SK-N-MC (cell line): ENCODE results near the gene ICOS.

ENCODE experiments used
- DNase-seq: peaks from one replicate; pipeline ENCODE4 v3.0.0-alpha.2; 2011; ENCODE audit warnings: low read depth, low spot score
- H3K27ac ChIP-seq: fragments of 200-600 bp; sonication (generic); 2 replicates; pipeline ENCODE4 v1.5.1; 2016; ENCODE audit warnings: mixed run types
- H3K36me3 ChIP-seq: fragments of 200-600 bp; sonication (generic); 2 replicates; pipeline ENCODE4 v1.6.1; 2017; ENCODE audit warnings: antibody characterized with exemption, low read length, mixed read lengths; ENCODE audit not compliant: insufficient read depth
- H3K4me3 ChIP-seq: fragments of 200-600 bp; sonication (generic); 2 replicates; pipeline ENCODE4 v1.5.1; 2016
- H3K9ac ChIP-seq: fragments of 200-600 bp; sonication (generic); 2 replicates; pipeline ENCODE4 v1.8.0; 2017; ENCODE audit warnings: mixed run types, mixed read lengths; ENCODE audit not compliant: insufficient read length
- H3K9me3 ChIP-seq: fragments of 200-600 bp; sonication (generic); 2 replicates; pipeline ENCODE4 v1.6.1; 2017; ENCODE audit warnings: low read depth, mild to moderate bottlenecking, antibody characterized with exemption, low read length, moderate library complexity, mixed read lengths
- EZH2 ChIP-seq: fragments of 200-600 bp; sonication (generic); IDR thresholded peaks from one replicate; pipeline ENCODE4 v1.6.1; 2017; ENCODE audit warnings: antibody characterized with exemption
- FOXP2 ChIP-seq: optimal IDR thresholded peaks from 2 replicates; pipeline ENCODE3; 2011; ENCODE audit warnings: mild to moderate bottlenecking, moderate library complexity; ENCODE audit not compliant: insufficient read depth; ENCODE audit errors: extremely low read length, control extremely low read depth
- POLR2AphosphoS5 ChIP-seq: IDR thresholded peaks from 2 replicates; pipeline ENCODE4 v1.6.1; 2012; ENCODE audit warnings: mild to moderate bottlenecking, low read depth, low read length, borderline replicate concordance

Gene ICOS

GRCh38 chr2:203897544-203897943, 39.0 kb upstream of the ICOS start:
- DNase-seq = no peak
- H3K27ac ChIP-seq = no peak overlapping the region
- no peaks in the 10 kb centered on the region for H3K9me3 ChIP-seq
- no peaks in the 10 kb centered on the region for H3K36me3 ChIP-seq
- H3K9ac ChIP-seq = no peak overlapping the region
- H3K4me3 ChIP-seq = no peak overlapping the region
- TF ChIP-seq EZH2 = no peak
- no peak for TF ChIP-seq FOXP2
- TF ChIP-seq POLR2AphosphoS5 = no peak

DNA sequence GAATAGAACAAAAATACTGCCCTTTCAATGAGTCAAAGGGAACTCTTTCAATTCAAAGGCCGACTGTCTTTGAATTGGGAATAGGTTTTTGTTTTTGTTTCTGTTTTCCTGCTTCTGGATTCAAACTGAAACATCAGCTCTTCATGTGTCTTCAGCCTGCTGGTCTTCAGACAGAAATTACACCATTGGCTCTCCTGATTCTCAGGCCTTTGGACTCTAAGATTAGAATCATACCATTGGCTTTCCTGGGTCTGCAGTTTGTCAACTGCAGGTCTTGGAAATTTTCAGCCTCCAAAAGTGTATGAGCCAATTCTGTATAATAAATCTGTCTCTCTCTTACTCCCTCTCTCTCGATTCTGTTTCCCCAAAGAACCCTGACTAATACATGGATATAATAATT, 37.9 kb upstream of the ICOS start:
- no peak overlapping the region for H3K27ac ChIP-seq
- DNase-seq = no peak

DNA sequence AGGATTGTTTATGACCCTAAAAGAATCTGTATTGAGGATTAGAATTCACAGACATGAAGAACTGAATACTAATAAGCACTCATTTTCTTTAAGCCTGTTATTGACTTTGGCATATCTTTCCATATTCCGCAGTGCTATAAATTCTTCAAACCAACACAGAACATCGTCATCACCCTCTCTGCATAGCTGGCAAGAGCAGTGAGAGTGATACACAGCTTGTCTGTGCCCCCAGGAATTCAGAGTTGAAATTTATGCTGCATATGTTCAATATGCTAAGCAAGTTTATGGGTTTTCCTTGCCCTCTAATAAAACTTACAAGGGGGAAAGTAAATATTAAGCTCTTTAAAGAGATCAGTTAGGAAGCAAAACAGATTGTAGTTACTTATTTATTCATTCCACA, 36.3 kb upstream of the ICOS start:
- H3K27ac ChIP-seq = no peak overlapping the region
- peak overlapping the region; percentile 8; the same call in 1 of the 2 replicates for H3K4me3 ChIP-seq
- no peak overlapping the region for H3K9ac ChIP-seq
- no peaks in the 10 kb centered on the region for H3K36me3 ChIP-seq
- TF ChIP-seq EZH2 (no peak), FOXP2 (no peak), POLR2AphosphoS5 (no peak)
- DNase-seq = peak; percentile 8
- no peaks in the 10 kb centered on the region for H3K9me3 ChIP-seq

More for the DNA sequence above, 37.9 kb upstream of the ICOS start:
- Histone ChIP-seq H3K4me3 (no peak overlapping the region), H3K9ac (no peak overlapping the region), H3K9me3 (no peaks in the 10 kb centered on the region), H3K36me3 (no peaks in the 10 kb centered on the region)
- TF ChIP-seq FOXP2 (no peak), POLR2AphosphoS5 (no peak), EZH2 (no peak)

DNA sequence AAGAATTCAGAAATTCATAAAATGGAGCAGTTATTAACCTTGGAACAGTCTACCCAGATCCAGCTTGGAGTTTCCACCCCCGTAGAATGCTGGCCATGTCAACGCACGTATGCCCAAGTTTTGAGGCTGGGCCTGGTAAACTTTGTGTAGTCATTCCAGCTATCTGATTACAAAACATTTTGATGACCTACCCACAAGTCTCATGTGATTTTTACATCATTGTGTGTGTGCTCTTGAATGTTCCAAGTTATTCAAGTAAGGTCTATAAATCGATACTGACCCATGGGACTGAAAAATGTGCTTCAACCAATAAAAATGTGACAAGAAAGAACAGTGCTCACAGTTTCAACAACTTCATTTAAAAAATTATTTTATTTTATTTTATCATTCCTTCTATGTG, 32.5 kb upstream of the ICOS start:
- Histone ChIP-seq H3K36me3 (no peaks in the 10 kb centered on the region), H3K9ac (no peak overlapping the region), H3K4me3 (no peak overlapping the region), H3K27ac (no peak overlapping the region), H3K9me3 (no peaks in the 10 kb centered on the region)
- TF ChIP-seq FOXP2 (no peak), POLR2AphosphoS5 (no peak), EZH2 (no peak)
- DNase-seq = no peak

GRCh38 chr2:203905656-203906055, 30.9 kb upstream of the ICOS start:
- H3K36me3 ChIP-seq = no peaks in the 10 kb centered on the region
- no peaks in the 10 kb centered on the region for H3K9me3 ChIP-seq
- H3K4me3 ChIP-seq = no peak overlapping the region
- no peak overlapping the region for H3K9ac ChIP-seq
- TF ChIP-seq POLR2AphosphoS5 (no peak), EZH2 (no peak), FOXP2 (no peak)
- DNase-seq = no peak
- H3K27ac ChIP-seq = no peak overlapping the region

GRCh38 chr2:203908066-203908796, 28.3 kb upstream of the ICOS start:
- Histone ChIP-seq H3K36me3 (no peaks in the 10 kb centered on the region), H3K27ac (no peak overlapping the region)
- TF ChIP-seq EZH2 (no peak), POLR2AphosphoS5 (no peak), FOXP2 (no peak)

GRCh38 chr2:203908797-203909185, 27.8 kb upstream of the ICOS start:
- Histone ChIP-seq H3K9me3 (no peaks in the 10 kb centered on the region), H3K4me3 (no peak overlapping the region), H3K27ac (no peak overlapping the region), H3K9ac (no peak overlapping the region), H3K36me3 (no peaks in the 10 kb centered on the region)
- TF ChIP-seq EZH2 (no peak), POLR2AphosphoS5 (no peak), FOXP2 (no peak)
- no peak for DNase-seq

More at GRCh38 chr2:203908066-203908796, 28.3 kb upstream of the ICOS start:
- no peak for DNase-seq
- H3K4me3 ChIP-seq = no peak overlapping the region
- no peak overlapping the region for H3K9ac ChIP-seq
- no peaks in the 10 kb centered on the region for H3K9me3 ChIP-seq

DNA sequence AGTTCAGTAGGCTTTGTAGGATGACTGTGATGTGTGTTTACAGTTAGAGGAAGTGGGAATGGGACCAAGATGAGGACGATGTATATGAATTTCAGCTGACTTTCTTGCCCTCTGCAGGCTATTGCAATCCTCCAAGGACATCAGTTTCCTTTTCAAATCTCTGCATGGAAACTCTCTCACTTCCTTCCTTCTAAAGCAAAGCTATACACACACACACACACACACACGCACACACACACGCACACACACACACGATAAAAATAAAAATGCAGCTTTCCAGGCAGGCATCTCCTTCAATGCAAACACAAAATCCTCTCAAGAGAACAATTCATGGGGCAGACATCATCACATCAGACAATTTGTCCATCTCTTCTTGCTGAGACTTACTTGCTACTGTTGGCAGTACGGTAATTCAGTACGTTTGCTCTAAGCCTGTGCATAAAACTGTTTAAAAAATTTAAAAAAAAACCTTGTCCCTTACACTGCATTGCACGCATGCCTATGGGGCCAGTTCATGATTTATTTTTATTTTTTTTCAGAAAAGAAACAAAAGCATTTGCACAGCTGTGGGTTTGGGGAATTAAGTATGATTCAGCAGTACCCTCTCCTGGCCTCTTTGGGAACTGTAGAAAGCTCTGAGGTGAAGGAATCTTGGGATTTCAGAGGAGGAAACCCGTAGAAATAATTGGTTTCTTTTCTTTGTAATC, 27.1 kb upstream of the ICOS start:
- peak overlapping the region; percentile 23; the same call in 1 of the 2 replicates for H3K4me3 ChIP-seq
- no peaks in the 10 kb centered on the region for H3K9me3 ChIP-seq
- peak; percentile 35 for DNase-seq
- H3K27ac ChIP-seq = no peak overlapping the region
- TF ChIP-seq EZH2 (no peak), FOXP2 (no peak), POLR2AphosphoS5 (no peak)
- H3K9ac ChIP-seq = peak overlapping the region; percentile 52
- H3K36me3 ChIP-seq = no peaks in the 10 kb centered on the region
